ENCODE results near the gene STK10.
"Not testable (repeated sequence)": the region's sequence is repeated elsewhere in the genome, so short reads cannot be mapped to it uniquely, and the experiment has no call there.

GRCh38 chr5:172197775-172198174 is 9.8 kb upstream of the STK10 start:
- TF ChIP-seq CTCF (IDR thresholded peaks at IDR 0.05; ENCODE audit: low read depth, low read length); EZH2phosphoT487 (IDR thresholded peaks at IDR 0.05; ENCODE audit: low read depth): not testable (repeated sequence)

Measured in OCI-LY3 (cell line).